A549 (cell line): Measurements from ENCODE around the gene ETNPPL. TPM values are rescaled to one million over a fixed set of nuclear protein-coding genes. Genes with fewer than 3 reads are reported as not detected.

Source experiments
- ATAC-seq, 2 experiments: fragments of 200-7000 bp in 1 of 2; fragments of >200 bp in 1 of 2; cut with Nextera tagmentation in 1 of 2; cut with Tn5 transposase in 1 of 2; 3 replicates each; pipeline versions ENCODE4 v1.8.0 to v1.9.1; 2018 to 2020; ENCODE audit warnings: mild to moderate bottlenecking in 1 of 2, moderate library complexity in 1 of 2
- CTCF ChIA-PET: fragments of 300-600 bp; sonication (Branson Sonifier 250); formaldehyde crosslinking; extraction: SDS; loops from one replicate; lab custom pipeline; 2021; ENCODE audit warnings: antibody characterized with exemption, inconsistent platforms; lab: Yijun Ruan, JAX
- POLR2A ChIA-PET: fragments of 350-600 bp; formaldehyde crosslinking; extraction: SDS; loops from one replicate; lab custom pipeline; 2021; ENCODE audit warnings: antibody characterized with exemption, inconsistent platforms; lab: Yijun Ruan, JAX
- DNase-seq, 2 experiments: peaks; one replicate each; pipeline versions ENCODE4 v3.0.0 to v3.0.0-alpha.2; 2011 to 2016; ENCODE audit warnings: low read depth in 1 of 2, low spot score in 1 of 2
- FAIRE-seq: peaks from 2 replicates; lab custom pipeline; 2011; peaks lifted over from hg19 to GRCh38; lab: Jason Lieb, UNC
- H3K27ac ChIP-seq, 2 experiments: fragments of >200 bp; sonication (Bioruptor Twin); formaldehyde crosslinking; 3 replicates each; pipeline ENCODE4 v1.5.1; 2016 to 2017
- H3K4me1 ChIP-seq: fragments of >200 bp; sonication (Bioruptor Twin); formaldehyde crosslinking; 3 replicates; pipeline ENCODE4 v1.6.1; 2016
- H3K4me2 ChIP-seq: fragments of >200 bp; sonication (Bioruptor Twin); formaldehyde crosslinking; 3 replicates; pipeline ENCODE4 v1.6.1; 2016
- H3K4me3 ChIP-seq: fragments of >200 bp; sonication (Bioruptor Twin); formaldehyde crosslinking; 3 replicates; pipeline ENCODE4 v1.5.1; 2016
- H3K9me3 ChIP-seq: fragments of >200 bp; sonication (Bioruptor Twin); formaldehyde crosslinking; 3 replicates; pipeline ENCODE4 v1.6.1; 2016
- BHLHE40 ChIP-seq: IDR thresholded peaks from 2 replicates; pipeline ENCODE4 v1.6.1; 2012; ENCODE audit warnings: low read depth, low read length, inconsistent platforms
- CBX8 ChIP-seq: fragments of 200-600 bp; sonication (generic); IDR thresholded peaks from 2 replicates; pipeline ENCODE4 v1.6.1; 2016
- CEBPB ChIP-seq, 2 experiments: fragments of >200 bp in 1 of 2; sonication (Bioruptor Twin) in 1 of 2; formaldehyde crosslinking in 1 of 2; IDR thresholded peaks; 2 replicates each; pipeline ENCODE4 v1.6.1; 2012 to 2016
- CHD4 ChIP-seq: fragments of 200-600 bp; sonication (generic); IDR thresholded peaks from 2 replicates; pipeline ENCODE4 v1.6.1; 2016; ENCODE audit warnings: antibody characterized with exemption, mild to moderate bottlenecking, borderline replicate concordance
- FOXS1 ChIP-seq: fragments of 250-450 bp; sonication (Bioruptor Pico); IDR thresholded peaks from 2 replicates; pipeline ENCODE4 v1.5.0; 2020; ENCODE audit warnings: mild to moderate bottlenecking, moderate library complexity
- HDAC2 ChIP-seq: fragments of 200-600 bp; sonication (generic); IDR thresholded peaks from 2 replicates; pipeline ENCODE4 v1.6.1; 2016
- HEYL ChIP-seq: fragments of 250-450 bp; sonication (Bioruptor Pico); IDR thresholded peaks from 2 replicates; pipeline ENCODE4 v1.8.0; 2021; ENCODE audit warnings: mild to moderate bottlenecking, moderate library complexity
- HMGXB4 ChIP-seq: fragments of 250-450 bp; sonication (Bioruptor Pico); IDR thresholded peaks from 2 replicates; pipeline ENCODE4 v1.5.0; 2021; ENCODE audit warnings: mild to moderate bottlenecking, moderate library complexity, borderline replicate concordance
- HOXB5 ChIP-seq: fragments of 250-450 bp; sonication (Bioruptor Pico); IDR thresholded peaks from 2 replicates; pipeline ENCODE4 v1.5.0; 2020; ENCODE audit warnings: mild to moderate bottlenecking, moderate library complexity
- MYC ChIP-seq: IDR thresholded peaks from 2 replicates; pipeline ENCODE4 v1.6.1; 2012; ENCODE audit warnings: mild to moderate bottlenecking, inconsistent platforms, low read length, improper control_type of control experiment, borderline replicate concordance
- NFE2L2 ChIP-seq: fragments of 150-350 bp; conservative IDR thresholded peaks from 2 replicates; pipeline ENCODE4 v1.6.1; 2014; ENCODE audit warnings: low read length
- POLR2A ChIP-seq: IDR thresholded peaks from 2 replicates; pipeline ENCODE4 v1.6.1; 2012; ENCODE audit warnings: mild to moderate bottlenecking, low read length
- RCOR1 ChIP-seq: fragments of 150-350 bp; IDR thresholded peaks from 2 replicates; pipeline ENCODE4 v1.6.1; 2014; ENCODE audit warnings: antibody characterized with exemption, low read length, low read depth
- REST ChIP-seq: fragments of 200-600 bp; sonication (generic); IDR thresholded peaks from 2 replicates; pipeline ENCODE4 v1.6.1; 2016; ENCODE audit warnings: antibody characterized with exemption, mild to moderate bottlenecking, moderate library complexity
- SMC3 ChIP-seq: fragments of >200 bp; sonication (Bioruptor Twin); formaldehyde crosslinking; IDR thresholded peaks from 3 replicates; pipeline ENCODE4 v1.6.1; 2018; ENCODE audit warnings: inconsistent platforms
- TP53 ChIP-seq: fragments of 250-450 bp; sonication (Bioruptor Pico); IDR thresholded peaks from 2 replicates; pipeline ENCODE4 v1.5.0; 2021; ENCODE audit warnings: mild to moderate bottlenecking, moderate library complexity
- ZFP36 ChIP-seq: fragments of 450-650 bp; IDR thresholded peaks from 2 replicates; pipeline ENCODE4 v1.6.1; 2014; ENCODE audit warnings: borderline replicate concordance; ENCODE audit not compliant: partially characterized antibody
- WGBS: methylation state at CpG from one replicate; pipeline ENCODE4 v1.1.6; 2017; ENCODE audit errors: missing lambda C conversion rate; 5-methylcytosine and 5-hydroxymethylcytosine counted together
- polyA plus RNA-seq, 4 experiments: library from polyadenylated mRNA; depleted of rRNA in 3 of 4; stranded (reverse); fragments of >200 nt; fragmentation: RNase III in 1 of 4; extraction: RNeasy Plus Mini Kit Qiagen cat#74134 plus additional on column Dnase treatment in 1 of 4; gene quantifications; 2 replicates in 3 of 4; 3 replicates in 1 of 4; pipeline ENCODE4 v1.2.3, GENCODE V29; 2011 to 2017
- TF ChIP-seq, protein P1 (sequence below): fragments of 250-450 bp; sonication (Bioruptor Pico); IDR thresholded peaks from 2 replicates; pipeline ENCODE4 v1.5.0; 2020; ENCODE audit warnings: low read depth, mild to moderate bottlenecking, moderate library complexity
- TF ChIP-seq, protein P2 (sequence below): fragments of >200 bp; sonication (Bioruptor Twin); formaldehyde crosslinking; IDR thresholded peaks from 3 replicates; pipeline ENCODE4 v1.5.1; 2016

ETNPPL gene
- polyA plus RNA-seq, 2 of the 4 experiments (the other 2 are of a cell fraction): not detected

DNA sequence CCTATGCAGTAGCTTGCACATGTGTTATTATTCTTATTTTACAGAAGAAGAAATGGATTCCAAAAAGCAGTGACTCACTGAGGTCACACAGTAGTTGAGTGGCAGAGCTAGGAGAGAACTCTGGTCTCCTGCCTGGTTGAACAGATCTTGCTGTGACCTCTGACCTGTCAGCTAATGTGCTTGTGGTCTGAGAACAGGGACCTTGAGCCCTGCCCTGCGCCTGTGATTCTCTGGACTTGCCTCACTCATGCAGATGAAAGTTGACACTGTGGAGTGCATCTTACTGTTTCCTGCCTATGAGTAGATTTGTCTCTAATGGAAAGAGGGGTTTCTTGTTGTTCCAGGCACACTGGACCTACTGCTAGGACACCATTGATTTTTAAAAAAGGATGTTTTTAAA, 32.3 kb downstream of the ETNPPL start:
- CTCF ChIA-PET: no interaction called here

GRCh38 chr4:108729731-108730130, 33.1 kb downstream of the ETNPPL start:
- ATAC-seq (no peak), FAIRE-seq (no peak), DNase-seq (no peak)
- H3K4me2 ChIP-seq: no peak overlapping the region
- no peak overlapping the region for H3K4me3 ChIP-seq
- WGBS: 20% methylated on average over 1 of the region's 1 CpG
- no peaks in the 10 kb centered on the region for H3K4me1 ChIP-seq
- peaks cover 8% of the 10 kb centered on the region; the same call in 2 of the 3 replicates for H3K9me3 ChIP-seq
- CTCF ChIA-PET: no interaction called here
- no peak overlapping the region for H3K27ac ChIP-seq
- no peak for TF ChIP-seq MYC
- no peak for TF ChIP-seq HMGXB4 (CRISPR knock-in tag)
- TF ChIP-seq, protein P1, sequence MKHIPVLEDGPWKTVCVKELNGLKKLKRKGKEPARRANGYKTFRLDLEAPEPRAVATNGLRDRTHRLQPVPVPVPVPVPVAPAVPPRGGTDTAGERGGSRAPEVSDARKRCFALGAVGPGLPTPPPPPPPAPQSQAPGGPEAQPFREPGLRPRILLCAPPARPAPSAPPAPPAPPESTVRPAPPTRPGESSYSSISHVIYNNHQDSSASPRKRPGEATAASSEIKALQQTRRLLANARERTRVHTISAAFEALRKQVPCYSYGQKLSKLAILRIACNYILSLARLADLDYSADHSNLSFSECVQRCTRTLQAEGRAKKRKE: no peak
- no peak for TF ChIP-seq SMC3
- no peak for TF ChIP-seq RCOR1
- TF ChIP-seq REST: no peak
- no peak for TF ChIP-seq NFE2L2
- no peak for TF ChIP-seq TP53 (CRISPR knock-in tag)
- TF ChIP-seq HOXB5 (CRISPR knock-in tag): no peak
- no peak for TF ChIP-seq POLR2A
- no peak for TF ChIP-seq CBX8
- no peak for TF ChIP-seq FOXS1 (CRISPR knock-in tag)
- POLR2A ChIA-PET: no interaction called here

More for the DNA sequence above, 32.3 kb downstream of the ETNPPL start:
- POLR2A ChIA-PET: no interaction called here
- H3K27ac ChIP-seq: no peak overlapping the region
- TF ChIP-seq, protein P2, sequence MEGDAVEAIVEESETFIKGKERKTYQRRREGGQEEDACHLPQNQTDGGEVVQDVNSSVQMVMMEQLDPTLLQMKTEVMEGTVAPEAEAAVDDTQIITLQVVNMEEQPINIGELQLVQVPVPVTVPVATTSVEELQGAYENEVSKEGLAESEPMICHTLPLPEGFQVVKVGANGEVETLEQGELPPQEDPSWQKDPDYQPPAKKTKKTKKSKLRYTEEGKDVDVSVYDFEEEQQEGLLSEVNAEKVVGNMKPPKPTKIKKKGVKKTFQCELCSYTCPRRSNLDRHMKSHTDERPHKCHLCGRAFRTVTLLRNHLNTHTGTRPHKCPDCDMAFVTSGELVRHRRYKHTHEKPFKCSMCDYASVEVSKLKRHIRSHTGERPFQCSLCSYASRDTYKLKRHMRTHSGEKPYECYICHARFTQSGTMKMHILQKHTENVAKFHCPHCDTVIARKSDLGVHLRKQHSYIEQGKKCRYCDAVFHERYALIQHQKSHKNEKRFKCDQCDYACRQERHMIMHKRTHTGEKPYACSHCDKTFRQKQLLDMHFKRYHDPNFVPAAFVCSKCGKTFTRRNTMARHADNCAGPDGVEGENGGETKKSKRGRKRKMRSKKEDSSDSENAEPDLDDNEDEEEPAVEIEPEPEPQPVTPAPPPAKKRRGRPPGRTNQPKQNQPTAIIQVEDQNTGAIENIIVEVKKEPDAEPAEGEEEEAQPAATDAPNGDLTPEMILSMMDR: no peak
- TF ChIP-seq HDAC2: no peak
- TF ChIP-seq BHLHE40: no peak
- TF ChIP-seq HEYL: no peak
- DNase-seq (no peak), FAIRE-seq (no peak), ATAC-seq (no peak)
- H3K4me3 ChIP-seq: no peak overlapping the region
- peaks cover 5% of the 10 kb centered on the region; the same call in 1 of the 3 replicates for H3K9me3 ChIP-seq
- no peaks in the 10 kb centered on the region for H3K4me1 ChIP-seq
- 0% methylated on average over 1 of the region's 1 CpG for WGBS
- H3K4me2 ChIP-seq: no peak overlapping the region

DNA sequence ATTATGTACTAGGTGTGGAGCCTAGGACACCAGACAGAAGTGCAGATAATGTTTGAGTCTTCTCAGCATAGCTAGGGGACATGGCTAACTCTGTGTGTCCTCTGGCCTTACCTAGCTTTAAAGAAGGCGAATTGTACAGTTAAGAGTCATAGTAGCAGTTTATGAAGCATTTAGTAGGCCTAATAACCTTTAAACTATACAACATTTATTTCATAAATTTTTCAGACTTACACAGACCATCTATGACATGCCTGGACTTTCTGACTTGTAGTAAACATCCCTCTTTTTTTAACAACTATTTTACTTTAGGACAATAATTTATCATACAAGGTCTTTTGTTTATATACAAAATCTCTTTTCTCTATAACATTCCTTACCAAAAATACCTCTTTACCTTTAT, 37.4 kb downstream of the ETNPPL start:
- Histone ChIP-seq H3K4me3 (no peak overlapping the region), H3K4me1 (no peaks in the 10 kb centered on the region), H3K27ac (no peak overlapping the region), H3K4me2 (no peak overlapping the region), H3K9me3 (peaks cover 11% of the 10 kb centered on the region; the same call in 2 of the 3 replicates)
- ChIA-PET POLR2A (no interaction called here), CTCF (no interaction called here)
- DNase-seq (peak in 1 of 2 experiments; percentile 4), FAIRE-seq (no peak), ATAC-seq (no peak)
- WGBS: 0% methylated on average over 1 of the region's 1 CpG
- TF ChIP-seq RCOR1 (no peak), ZFP36 (peak; percentile 83), CHD4 (no peak), CEBPB (IDR thresholded peaks at IDR 0.05) (no peak)
